ENCODE results near the gene TOP1. TPM values are rescaled to one million over a fixed set of nuclear protein-coding genes. Genes with fewer than 3 reads are reported as not detected.

TOP1 gene
- total RNA-seq, 1 donor from 2014 or later, result 102 TPM

GRCh38 chr20:41049451-41049850 lies 20.8 kb downstream of the TOP1 start:
- Mint-ChIP-seq H3K27me3 (ENCODE audit: low read depth) (no peaks in the 10 kb centered on the region), H3K4me3 (peak overlapping the region; percentile 21), H3K36me3 (ENCODE audit: low read depth) (peaks cover 2% of the 10 kb centered on the region), H3K27ac (ENCODE audit: unreplicated experiment) (no peak overlapping the region), H3K9me3 (no peaks in the 10 kb centered on the region), H3K4me1 (peaks cover 76% of the 10 kb centered on the region)
- no peak for DNase-seq (ENCODE audit: low read depth, low spot score)
- no peak for TF ChIP-seq CTCF (conservative IDR thresholded peaks at IDR 0.05)

GRCh38 chr20:41050361-41051008 lies 21.9 kb downstream of the TOP1 start:
- Mint-ChIP-seq H3K27me3 (ENCODE audit: low read depth) (no peaks in the 10 kb centered on the region), H3K4me3 (no peak overlapping the region), H3K9me3 (no peaks in the 10 kb centered on the region), H3K27ac (ENCODE audit: unreplicated experiment) (no peak overlapping the region), H3K4me1 (peaks cover 80% of the 10 kb centered on the region), H3K36me3 (ENCODE audit: low read depth) (peaks cover 2% of the 10 kb centered on the region)
- no peak for TF ChIP-seq CTCF (conservative IDR thresholded peaks at IDR 0.05)
- DNase-seq (ENCODE audit: low read depth, low spot score), result no peak

GRCh38 chr20:41051009-41051825 lies 22.6 kb downstream of the TOP1 start:
- Mint-ChIP-seq H3K36me3 (ENCODE audit: low read depth) (peaks cover 2% of the 10 kb centered on the region), H3K27ac (ENCODE audit: unreplicated experiment) (no peak overlapping the region), H3K9me3 (no peaks in the 10 kb centered on the region), H3K4me3 (no peak overlapping the region), H3K4me1 (peaks cover 82% of the 10 kb centered on the region), H3K27me3 (ENCODE audit: low read depth) (no peaks in the 10 kb centered on the region)
- no peak for TF ChIP-seq CTCF (conservative IDR thresholded peaks at IDR 0.05)
- no peak for DNase-seq (ENCODE audit: low read depth, low spot score)

- H3K27ac Mint-ChIP-seq (ENCODE audit: unreplicated experiment), result peak overlapping the region; percentile 30
- TF ChIP-seq CTCF (conservative IDR thresholded peaks at IDR 0.05), result no peak
- DNase-seq (ENCODE audit: low read depth, low spot score), result no peak
- H3K36me3 Mint-ChIP-seq (ENCODE audit: low read depth), result peaks cover 2% of the 10 kb centered on the region
- peaks cover 75% of the 10 kb centered on the region for H3K4me1 Mint-ChIP-seq
- H3K27me3 Mint-ChIP-seq (ENCODE audit: low read depth), result no peaks in the 10 kb centered on the region
- no peaks in the 10 kb centered on the region for H3K9me3 Mint-ChIP-seq
- no peak overlapping the region for H3K4me3 Mint-ChIP-seq
These were observed 24.3 kb downstream of the TOP1 start for GRCh38 chr20:41052742-41053419.

- Mint-ChIP-seq H3K27me3 (ENCODE audit: low read depth) (no peaks in the 10 kb centered on the region), H3K4me1 (peaks cover 71% of the 10 kb centered on the region), H3K36me3 (ENCODE audit: low read depth) (peaks cover 2% of the 10 kb centered on the region), H3K27ac (ENCODE audit: unreplicated experiment) (no peak overlapping the region), H3K9me3 (no peaks in the 10 kb centered on the region), H3K4me3 (no peak overlapping the region)
- TF ChIP-seq CTCF (conservative IDR thresholded peaks at IDR 0.05), result no peak
- DNase-seq (ENCODE audit: low read depth, low spot score), result no peak
These were observed 25.6 kb downstream of the TOP1 start for GRCh38 chr20:41054070-41054846.

Data from neural crest cell (in vitro differentiated cells).